HG02981 (cell line): ENCODE data around the gene IDH3B.
A peak's percentile ranks its signal among the peaks of the same experiment; 100 is the strongest.

Experiments used
- ATAC-seq: cut with Tn5 transposase; IDR thresholded peaks from one replicate; pipeline ENCODE4 v1.9.1; 2021; ENCODE audit warnings: mild to moderate bottlenecking, moderate library complexity; ENCODE audit not compliant: unreplicated experiment

Gene IDH3B

DNA sequence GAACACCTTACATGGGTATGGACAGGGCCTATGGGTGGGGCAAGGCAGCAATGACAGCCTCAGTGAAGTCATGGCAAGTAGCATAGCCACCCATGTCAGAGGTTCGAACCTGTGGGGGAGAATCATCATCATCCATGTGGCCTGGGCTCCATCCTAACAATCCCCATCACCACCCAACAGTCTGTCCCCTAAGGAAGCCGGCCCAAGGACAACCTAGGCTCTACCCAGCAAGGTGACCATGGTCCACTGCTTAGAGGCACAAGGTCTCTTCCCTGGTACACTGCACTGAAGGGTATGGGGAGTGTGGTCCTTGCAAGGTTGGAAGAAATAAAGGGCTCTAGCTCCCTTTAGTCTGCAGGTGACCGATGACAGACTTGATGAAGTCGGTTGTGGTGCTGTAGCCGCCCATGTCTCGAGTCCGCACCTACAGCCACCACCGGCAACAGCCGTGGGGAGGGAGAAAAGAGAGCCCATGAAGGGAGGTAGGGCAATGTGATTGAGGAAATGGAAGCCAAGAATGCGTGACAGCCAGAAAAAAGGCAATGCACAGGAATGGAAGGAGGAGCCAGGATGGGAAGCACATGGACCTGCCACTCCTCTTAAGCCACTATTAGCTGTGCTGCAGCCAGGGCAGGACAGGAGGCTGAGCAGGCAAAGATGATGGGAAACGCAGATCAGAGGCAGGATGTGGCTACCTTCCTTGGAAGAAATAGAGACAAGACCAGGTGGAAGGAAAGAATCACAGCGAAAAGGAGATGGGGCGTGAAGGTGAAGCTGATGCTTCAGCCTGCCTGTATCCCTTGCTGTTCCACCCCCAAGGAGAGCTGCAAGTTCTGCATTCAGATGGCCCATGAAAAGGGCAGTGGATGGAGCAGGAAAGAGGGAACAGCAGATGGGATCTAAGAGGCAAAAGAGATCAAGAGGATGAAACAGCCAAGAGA, 5.3 kb downstream of the IDH3B start:
- no peak for ATAC-seq

- no peak for ATAC-seq
These were observed 6.3 kb downstream of the IDH3B start for GRCh38 chr20:2657674-2658073.

- ATAC-seq, result no peak
These were observed 6.8 kb downstream of the IDH3B start for GRCh38 chr20:2657241-2657640.

DNA sequence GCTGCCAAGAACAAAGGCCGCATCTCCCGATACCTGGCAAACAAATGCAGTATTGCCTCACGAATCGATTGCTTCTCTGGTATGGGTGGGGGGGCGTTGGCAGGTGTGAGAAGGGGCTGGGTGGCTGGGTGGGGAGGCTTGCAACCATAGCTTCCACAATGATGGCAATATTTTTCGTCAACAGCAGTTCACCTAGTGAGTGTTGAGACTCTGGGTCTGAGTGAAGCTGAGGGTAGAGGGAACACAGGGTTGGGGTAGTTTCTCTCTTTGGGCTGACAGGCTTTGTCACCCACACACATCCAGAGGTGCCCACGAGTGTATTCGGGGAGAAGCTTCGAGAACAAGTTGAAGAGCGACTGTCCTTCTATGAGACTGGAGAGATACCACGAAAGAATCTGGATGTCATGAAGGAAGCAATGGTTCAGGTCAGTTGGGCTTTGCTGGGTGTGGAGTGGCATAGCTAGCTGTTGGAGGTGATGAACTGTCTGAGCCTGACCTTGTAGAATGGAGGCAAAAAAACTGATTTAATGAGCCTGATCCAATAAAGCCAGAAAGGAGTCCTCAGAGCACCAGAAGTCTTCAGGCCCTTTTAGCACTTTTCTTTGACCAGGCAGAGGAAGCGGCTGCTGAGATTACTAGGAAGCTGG, 7.4 kb downstream of the IDH3B start:
- no peak for ATAC-seq

DNA sequence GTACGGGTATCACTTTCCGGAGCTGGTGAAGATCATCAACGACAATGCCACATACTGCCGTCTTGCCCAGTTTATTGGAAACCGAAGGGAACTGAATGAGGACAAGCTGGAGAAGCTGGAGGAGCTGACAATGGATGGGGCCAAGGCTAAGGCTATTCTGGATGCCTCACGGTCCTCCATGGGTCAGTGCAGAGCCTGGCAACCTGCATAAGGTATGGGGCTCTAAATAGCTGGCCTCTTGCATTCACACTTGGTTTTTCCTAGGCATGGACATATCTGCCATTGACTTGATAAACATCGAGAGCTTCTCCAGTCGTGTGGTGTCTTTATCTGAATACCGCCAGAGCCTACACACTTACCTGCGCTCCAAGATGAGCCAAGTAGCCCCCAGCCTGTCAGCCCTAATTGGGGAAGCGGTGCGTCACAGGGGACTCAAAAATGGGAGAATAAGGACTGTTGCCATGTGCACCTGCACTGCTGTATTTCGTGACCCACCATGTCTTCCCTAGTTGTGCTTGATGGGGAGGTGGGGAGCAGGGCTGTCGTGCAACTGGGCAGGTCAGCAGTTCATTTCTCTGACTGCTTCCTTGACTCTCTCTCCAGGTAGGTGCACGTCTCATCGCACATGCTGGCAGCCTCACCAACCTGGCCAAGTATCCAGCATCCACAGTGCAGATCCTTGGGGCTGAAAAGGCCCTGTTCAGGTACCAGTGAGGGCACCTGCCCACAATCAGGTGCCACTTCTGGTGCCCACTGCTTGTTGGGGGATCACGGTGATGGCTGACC, 8.5 kb downstream of the IDH3B start:
- no peak for ATAC-seq

DNA sequence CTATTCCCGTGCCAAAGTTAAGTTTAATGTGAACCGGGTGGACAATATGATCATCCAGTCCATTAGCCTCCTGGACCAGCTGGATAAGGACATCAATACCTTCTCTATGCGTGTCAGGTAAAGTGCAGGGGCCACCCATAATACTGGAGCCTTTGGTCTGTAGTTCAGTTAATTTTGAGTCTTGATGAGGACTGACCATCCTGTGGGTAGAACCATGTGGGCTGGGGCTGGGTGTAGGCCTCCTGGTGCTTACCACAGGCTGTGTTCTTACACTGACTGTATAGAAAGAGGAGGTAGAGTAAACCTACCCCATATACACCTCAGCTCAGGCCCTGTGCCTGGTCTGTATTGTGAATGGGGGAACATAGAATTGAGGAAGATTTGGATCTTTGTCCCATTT, 9.2 kb downstream of the IDH3B start:
- ATAC-seq, result no peak

GRCh38 chr20:2654384-2654822, 9.6 kb downstream of the IDH3B start:
- ATAC-seq, result no peak

DNA sequence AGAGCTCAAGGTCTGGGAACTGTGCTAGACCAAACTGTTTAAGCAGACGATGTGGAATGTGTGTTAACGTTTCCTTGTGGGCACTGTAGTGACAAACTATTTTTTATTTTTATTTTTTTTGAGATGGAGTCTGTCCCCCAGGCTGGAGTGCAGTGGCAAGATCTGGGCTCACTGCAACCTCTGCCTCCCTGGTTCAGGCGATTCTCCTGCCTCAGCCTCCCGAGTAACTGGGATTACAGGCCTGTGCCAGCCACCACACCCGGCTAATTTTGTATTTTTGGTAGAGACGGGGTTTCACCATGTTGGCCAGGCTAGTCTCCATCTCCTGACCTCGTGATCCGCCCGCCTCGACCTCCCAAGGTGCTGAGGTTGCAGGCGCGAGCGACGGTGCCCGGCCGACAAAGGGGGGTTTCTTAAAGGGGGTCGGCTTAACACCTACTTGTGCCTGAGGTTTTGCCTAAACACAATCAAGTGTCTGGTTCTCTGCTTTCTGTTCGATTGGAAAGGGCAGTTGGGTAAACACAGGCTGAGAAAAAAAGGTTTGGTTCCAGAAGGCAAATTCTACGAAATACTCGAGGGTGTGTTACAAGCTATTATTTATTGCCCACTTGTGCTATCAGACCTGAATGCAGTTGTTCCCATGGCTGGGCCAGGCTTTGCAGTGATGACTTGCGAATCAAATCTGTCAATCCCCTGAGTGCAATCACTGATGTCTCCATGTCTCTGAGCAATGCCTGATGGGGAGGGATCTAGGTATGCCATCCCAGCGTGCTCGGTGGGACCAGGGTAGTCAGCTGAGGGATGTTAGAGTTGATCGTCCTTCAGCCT, 10.2 kb downstream of the IDH3B start:
- ATAC-seq, result no peak

DNA sequence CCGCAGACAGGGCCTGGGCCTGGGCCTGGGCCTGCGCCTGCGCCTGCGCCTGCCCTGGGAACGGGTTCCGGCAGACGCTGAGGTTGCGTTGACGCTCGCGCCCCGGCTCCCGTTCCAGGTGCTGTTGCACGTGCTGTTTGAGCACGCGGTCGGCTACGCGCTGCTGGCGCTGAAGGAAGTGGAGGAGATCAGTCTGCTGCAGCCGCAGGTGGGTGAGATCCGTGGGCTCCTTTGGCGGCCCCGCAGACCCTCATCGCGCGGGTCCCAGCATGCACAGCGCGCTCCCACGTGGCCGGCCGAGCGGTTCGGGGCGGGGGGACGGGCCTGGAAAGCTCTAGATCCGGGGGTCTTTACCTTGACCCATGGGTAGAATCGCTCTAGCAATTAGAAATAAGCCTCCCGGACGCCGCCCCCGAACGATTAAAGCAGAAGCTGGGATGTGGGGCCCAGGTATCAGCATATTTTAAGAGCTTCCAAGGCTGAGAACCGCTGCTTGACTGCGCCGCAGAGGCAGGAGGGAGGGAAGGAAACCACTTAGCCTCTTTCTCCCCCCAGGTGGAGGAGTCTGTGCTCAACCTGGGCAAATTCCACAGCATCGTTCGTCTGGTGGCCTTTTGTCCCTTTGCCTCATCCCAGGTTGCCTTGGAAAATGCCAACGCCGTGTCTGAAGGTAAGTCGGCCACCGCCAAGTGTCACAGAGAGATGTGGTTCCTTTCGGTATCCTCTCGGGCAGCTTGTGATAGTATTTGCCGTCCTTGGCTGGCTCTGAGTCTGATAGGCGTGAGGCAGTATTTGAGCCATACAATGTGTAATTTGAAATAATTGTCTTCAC, 11.1 kb downstream of the IDH3B start:
- ATAC-seq, result peak; percentile 31

DNA sequence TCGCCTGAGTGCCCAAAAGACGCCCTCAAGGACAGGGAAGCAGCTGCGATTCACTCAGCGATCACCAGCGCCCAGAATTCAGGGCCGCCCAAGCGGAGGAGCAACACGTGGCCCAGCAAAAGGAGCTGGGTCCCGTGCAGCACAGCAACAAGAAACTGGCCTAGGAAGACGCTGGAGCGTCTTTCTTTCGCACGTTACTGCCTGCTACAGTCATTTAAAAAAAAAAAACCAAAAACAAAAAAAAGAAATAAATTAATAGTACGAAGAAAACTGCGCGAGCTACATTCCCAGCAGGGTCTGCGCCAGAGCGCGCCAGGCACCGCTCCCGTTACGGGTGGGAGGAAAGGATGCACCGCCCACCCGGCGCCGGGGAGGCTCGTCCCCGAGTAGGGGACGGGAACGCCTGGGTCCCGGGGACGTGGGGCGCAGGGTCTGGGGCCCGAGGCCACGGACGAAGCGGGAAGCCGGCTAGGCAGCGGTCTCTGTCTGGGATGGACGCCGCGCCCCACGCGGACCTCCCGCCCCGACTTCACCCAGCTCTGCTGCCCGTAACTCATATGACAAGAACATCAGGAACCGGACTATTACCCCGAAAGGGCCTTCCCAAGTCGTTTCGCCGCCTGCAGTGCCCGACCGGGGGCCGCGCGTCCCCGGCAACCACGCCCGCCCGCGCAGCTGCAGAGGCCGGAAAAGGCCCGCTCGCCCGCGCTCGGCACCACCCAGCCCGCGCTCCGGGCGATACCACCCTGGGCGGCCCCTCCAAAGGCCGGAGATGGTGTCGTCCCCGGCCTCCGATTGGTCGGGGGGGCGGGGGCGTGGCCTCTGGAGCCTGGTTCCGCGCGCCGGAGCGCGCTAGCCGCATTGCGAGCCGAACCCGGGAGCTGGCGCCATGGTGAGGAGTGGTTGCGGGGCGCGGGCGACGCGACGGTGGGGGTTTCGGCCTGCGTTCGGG, 12.0 kb downstream of the IDH3B start, which contains the start of gene NOP56:
Gene NOP56, plus strand, starts transcription at position 861 of the 952 bp plus-strand sequence. Its CDS starts 29 bp downstream, at position 890.
- ATAC-seq, result peak; percentile 88

DNA sequence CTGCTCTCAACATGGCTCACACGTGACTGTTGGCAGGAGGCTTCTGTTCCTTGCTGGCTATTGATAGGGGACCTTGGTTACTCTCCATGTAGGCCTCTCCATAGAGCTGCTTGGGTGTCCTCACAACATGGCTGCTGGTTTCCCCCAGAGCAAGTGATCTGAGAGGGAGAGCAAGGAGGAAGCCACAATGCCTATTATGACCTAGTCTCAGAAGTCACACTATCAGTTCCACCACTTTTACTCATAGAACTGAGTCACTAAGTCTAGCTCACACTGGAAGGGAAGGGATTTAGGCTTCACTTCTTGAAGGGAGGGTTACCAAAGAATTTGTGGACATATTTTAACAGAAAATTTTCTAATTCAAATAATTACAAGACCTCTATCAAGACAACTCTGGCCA, 20.3 kb downstream of the IDH3B start:
- no peak for ATAC-seq

- no peak for ATAC-seq
These were observed 23.1 kb downstream of the IDH3B start for GRCh38 chr20:2640899-2641298.

GRCh38 chr20:2640260-2640659, 23.8 kb downstream of the IDH3B start:
- no peak for ATAC-seq

GRCh38 chr20:2637246-2637645, 26.8 kb downstream of the IDH3B start:
- no peak for ATAC-seq

- no peak for ATAC-seq
These were observed 30.6 kb downstream of the IDH3B start for GRCh38 chr20:2633381-2633780.

DNA sequence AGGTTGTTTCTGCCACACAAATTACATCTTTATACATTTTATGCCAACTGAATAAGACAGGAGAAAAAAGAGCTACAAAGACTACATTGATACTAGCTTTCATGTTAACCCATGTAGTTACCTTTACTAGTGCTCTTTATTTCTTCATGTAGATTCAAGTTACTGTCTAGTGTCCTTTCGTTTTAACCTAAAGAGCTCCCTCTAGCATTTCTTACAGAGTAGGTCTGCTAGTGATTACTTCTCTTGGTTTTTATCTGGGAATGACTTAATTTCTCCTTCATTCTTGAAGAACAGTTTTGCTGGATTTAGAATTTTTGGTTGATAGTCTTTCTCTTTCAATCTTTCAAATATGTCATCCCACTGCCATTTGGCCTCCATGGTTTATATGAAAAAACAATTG, 32.8 kb downstream of the IDH3B start:
- ATAC-seq, result no peak

DNA sequence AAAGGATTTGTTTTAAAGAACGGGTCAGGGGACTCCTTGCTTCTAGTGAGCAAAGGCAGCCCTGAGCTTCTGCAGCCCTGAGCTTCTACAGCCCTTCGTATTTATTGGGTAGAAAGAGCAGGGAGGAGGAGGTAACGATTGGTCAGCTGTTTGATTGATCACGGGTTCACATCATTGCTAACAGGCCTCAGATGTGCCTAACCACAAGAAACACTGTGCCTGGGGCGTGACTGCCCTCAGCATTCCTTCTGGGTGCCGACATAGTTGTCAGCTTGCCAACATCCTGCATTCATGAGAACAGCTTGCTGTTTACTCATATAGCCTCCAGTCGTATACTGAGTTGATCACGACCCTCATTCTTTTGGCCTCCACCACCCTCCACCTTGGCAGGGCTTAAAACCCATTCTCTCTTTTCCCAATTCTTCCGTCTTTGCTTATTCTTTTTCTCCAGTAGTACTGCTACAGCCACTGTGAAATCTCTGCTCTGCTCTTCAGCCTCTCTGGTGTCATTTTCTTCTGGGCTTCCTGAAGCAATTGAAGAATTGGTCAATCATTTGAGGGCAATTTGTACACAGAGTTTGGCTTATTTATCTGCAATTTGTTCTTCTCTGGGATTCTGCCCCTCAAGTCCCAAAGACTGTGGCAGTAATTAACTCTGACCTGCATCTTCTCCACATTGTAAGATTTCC, 37.0 kb downstream of the IDH3B start:
- ATAC-seq, result no peak

DNA sequence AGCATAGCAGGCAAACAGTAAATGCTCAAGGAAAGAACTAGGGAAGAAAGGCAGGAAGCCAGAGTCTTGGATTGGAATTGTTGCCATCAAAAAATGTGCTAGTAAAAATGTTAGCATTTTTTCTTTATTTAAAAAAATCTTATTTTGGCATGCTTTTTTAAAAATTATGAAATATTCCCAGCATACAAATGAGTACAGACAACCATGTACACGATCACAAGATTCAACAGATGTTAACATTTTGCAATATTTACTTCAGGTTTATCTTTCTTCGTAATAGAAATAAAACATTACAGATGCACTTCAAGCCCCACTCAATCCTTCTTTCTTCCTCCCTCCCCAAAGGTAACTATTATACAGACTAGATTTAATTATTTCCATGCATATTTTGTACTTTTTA, 39.0 kb downstream of the IDH3B start:
- ATAC-seq, result no peak
